ENCODE data around the gene EDIL3.

EDIL3 gene

DNA sequence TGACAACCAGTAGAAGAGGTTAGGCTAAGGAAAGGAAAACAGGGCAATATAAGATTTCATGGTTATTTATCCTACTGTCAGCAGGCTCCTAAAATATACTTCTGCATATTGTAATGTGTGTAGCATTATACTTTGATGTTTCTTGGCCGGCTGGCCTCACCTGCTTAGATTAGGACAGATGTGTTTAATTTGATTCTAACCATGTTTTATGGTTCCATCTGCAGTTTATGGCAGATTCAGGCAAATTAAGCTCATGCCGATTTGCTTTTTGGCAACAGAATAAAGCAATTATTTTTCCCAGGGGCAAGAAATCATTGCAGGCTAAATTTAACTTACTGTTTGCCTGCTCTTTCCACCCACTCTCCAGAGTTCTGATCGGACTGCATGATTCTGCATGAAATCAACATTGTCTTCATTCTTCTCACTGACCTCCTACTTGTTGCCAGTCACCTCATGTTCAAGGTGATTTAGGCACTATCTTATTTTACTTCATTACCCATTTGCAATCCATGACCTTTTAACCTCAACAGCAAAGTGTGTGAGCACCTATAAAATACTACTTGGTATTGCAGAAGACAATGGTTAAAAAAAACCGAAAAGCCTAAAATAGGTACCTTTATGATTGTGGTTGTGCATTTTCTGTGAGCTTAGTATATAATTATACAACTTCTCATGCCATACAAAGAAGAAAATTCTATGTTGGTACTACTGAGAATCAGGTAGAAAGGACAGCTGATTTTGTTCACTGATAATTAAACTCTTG, 125.2 kb downstream of the EDIL3 start:
- DNase-seq (ENCODE audit: low spot score), result no peak

DNA sequence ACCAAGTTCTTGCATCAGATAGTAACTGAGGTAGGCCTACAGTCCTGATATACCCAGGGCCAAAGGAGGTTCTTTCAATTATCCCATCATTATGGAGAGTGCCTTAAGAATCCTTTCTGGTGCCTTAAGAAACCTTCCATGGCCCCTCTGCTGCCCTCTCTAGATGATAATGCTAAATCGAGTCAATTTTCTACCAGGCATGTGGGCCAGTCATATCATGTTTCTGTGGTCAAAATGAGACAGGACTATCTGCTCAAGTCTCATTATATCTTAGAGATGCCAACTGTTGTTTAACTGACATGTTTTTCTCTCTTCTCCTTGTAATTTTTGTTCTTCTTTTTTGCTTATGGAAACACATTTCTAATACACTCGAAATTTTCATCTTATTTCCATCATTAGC, 127.6 kb downstream of the EDIL3 start:
- no peak for DNase-seq (ENCODE audit: low spot score)

DNA sequence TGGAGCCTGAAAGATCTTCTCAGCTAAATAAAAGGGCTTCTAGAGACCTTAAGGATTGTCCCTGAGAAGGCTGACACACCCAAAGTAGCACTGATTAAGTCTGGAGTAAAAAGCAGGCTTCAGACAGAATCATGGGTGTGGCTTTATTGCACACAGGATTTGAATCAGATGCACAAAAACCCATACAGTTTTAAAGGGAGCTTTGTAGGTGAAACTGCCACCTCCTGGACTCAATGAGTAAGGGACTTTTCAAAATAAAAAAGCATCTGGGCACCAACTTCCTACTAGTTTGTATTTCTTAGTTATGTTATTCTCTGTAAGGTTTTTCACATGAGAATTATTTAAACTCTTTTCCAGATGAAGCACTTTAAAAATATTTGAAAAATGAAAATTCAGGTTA, 129.4 kb downstream of the EDIL3 start:
- DNase-seq (ENCODE audit: low spot score), result no peak

DNA sequence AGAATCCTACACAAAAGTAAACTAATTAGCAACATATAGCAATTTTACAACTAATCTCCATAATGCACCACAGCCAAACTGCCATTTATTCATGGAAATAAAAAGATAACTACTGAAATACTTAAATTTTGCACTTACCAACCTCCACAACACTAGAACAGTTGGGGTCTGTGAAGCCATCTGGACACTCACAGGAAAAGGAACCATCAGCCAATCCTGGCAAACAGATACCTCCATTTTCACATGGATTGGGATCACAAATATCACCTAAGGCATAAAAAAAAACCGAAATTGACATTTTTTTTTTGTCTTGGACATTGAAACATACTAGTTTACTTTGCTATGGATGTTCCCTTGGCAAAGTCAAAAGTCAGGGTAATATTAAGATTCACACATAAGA, 130.7 kb downstream of the EDIL3 start:
- DNase-seq (ENCODE audit: low spot score), result no peak

DNA sequence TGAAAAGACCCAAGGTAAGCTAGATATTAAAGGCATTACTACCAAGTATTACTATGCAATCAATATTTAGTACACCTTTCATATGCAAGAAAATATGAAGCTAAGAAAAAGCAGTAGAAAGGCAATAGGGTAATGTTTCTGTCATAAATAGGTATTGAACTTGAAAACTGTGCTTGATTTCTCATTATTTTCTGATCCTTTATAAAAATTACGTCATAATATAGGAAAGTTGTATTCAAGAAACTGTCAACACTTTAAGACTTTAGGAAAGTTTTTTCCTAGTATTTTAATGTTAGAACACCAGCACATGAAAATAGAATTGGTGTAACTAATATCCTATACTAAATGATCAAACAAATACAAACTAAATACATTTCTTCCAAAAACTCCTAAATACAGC, 133.2 kb downstream of the EDIL3 start:
- DNase-seq (ENCODE audit: low spot score), result no peak

DNA sequence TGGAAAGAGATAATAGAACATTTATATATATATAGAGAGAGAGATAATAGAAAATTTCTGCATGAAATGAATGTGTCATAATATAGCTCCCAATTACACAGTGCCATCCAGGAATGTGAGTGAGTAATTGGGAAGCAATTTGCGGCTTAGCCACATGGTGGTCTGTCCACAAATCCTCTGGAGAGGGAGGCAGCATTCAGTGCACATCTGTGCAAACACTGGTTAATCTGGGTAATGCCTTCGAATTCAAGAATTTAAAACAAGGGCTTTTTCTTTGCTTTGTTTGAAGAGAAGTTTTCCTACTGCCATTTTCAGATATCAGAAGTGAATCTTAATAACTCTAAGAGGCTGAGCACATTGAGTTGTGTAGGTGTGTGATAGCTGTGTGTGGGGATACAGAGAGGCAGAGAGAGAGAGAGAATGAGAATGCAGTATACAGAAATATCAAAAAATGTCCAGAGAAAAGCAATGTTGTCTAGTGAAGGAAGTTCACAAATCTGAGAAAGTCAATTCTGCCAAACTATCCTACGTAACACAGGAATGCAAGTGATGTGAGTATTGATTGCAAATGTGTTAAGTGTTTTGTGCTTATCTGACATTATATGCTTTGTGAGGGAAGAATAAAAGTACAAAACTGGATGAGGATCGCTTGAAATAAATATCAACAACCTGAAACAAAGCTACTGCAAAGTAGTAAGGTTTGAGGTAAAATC, 134.6 kb downstream of the EDIL3 start:
- DNase-seq (ENCODE audit: low spot score), result no peak

DNA sequence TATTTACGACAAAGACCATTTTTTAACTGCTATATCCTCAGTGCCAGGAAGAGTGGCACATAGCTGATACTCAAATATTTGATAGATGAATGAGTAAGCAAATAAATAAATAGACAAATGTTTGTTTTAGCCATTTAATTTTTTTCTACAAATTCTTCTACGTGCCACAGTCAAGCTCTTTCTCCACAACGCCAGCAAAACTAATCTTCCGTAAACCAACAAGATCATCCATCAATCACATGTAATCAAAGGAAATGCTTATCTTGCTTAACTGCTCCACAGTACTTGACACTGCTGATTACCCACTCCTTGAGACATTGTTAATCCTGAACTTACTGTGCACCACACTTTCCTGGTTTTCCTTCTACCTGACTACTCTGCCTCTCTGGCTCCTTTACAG, 136.7 kb downstream of the EDIL3 start:
- DNase-seq (ENCODE audit: low spot score), result no peak

DNA sequence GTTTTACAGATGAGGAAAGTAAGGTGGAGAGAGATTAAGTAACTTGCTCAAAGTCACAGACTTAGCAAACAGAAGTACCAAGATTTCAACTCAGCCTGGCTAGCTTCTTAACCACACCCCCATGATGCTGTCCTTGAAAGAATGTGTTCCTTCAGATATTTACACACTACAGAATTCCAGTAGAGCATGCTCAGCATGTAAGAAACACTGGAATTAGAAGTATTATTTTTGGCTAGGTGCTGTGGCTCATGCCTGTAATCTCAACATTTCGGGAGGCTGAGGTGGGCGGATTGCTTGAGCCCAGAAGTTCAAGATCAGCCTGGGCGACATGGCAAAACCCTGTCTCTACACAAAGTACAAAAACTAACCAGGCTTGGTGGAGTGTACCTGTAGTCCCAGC, 142.4 kb downstream of the EDIL3 start:
- DNase-seq (ENCODE audit: low spot score), result no peak

DNA sequence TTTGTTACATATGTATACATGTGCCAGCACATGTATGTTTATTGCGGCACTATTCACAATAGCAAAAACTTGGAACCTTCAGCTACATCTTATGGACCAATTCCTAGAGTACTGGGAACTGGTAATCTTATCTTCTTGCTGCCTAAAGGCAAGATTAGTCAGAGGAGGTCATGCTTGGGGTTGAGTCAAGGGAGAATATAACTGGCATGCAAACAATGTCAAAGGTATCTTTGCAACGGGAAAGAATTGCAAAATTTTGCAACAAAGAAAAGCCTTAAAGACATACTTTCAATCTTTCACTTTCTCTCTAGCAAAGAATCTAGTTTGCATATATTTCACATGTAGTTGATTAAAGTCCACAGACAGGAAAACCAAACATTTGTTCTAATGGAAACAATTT, 145.2 kb downstream of the EDIL3 start:
- DNase-seq (ENCODE audit: low spot score), result no peak

DNA sequence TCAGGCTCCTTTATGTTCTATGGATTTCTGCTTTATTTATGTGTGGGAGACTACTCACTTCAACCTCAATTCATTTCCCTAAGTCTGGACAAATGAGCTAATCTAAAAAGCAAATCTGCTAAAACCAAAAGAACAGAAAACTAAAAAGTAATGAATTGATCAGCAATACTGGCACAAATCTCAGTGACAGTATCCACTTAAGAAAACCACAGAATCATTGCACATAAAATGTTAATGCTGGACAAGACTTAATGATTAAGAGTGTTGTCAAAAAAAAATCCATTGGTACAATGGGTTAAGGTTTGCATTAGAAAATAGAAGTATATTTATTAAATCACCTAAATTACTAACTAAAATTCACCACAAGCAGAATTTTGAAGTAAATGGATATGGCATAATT, 147.6 kb downstream of the EDIL3 start:
- no peak for DNase-seq (ENCODE audit: low spot score)

DNA sequence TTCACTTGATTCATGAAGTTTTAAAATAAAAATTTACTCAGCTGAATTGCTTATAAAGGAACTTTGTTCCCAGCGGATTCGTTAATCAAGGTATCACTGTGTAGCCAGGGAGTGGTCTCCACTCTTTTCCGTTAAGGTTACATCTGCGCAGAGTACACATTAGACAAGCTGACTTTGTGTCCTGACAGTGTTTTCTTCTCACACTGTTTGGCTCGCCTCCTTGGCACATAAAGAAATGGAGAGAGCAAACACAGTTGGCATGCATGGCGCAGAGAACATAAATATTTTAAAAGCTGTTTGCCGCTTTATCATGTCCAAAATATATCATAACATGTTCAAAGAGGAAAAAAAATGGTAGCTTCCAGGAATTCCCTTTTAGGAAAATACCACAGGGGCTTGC, 153.2 kb downstream of the EDIL3 start:
- no peak for DNase-seq (ENCODE audit: low spot score)

DNA sequence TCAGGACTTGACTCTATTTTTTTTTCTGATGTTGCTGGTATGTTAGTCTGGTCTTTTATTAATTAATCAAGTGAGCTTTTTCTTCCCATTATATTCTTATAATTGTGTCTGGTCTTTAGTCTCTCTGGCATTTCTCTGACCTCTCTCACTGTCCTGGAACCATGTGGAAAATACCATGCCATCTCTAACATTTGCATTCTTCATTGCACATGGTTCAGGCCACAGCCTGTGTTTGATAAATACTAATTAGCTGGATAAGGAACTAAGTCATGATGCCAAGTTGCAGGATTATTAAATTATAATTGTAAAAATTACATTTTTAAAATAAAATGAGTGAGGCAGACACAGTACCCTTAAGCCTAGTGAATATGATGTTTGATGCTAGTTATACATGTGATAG, 155.6 kb downstream of the EDIL3 start:
- no peak for DNase-seq (ENCODE audit: low spot score)

DNA sequence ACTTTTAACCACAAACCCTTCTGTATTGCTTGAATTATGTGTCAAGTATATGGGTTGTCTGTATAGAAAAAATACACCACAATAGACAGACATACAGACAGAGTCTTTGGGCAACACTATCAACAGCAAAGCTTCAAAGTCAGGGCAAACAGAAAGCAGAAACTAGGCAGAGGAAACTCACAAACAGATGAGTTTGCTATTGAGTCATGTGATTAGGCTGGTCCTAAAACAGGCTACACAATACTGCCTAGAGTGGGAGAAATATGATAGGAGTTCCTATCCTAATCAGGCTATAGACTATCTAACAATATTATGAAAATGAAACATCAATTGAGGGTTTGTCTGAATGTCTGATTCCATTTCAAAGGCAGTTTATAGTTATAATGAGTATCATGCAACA, 156.4 kb downstream of the EDIL3 start:
- DNase-seq (ENCODE audit: low spot score), result no peak

DNA sequence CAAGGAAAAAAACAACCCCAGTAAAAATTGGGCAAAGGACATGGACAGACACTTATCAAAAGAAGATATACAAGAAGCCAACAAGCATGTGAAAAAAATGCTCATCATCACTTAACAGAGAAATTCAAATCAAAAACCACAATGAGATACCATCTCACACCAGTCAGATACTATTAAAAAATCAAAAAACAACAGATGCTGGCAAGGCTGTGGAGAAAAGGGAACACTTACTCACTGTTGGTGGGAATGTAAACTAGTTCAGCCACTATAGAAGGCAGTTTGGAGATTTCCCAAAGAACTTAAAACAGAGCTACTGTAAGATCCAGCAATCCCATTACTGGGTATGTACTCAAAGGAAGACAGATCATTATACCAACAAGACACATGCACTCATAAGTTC, 157.4 kb downstream of the EDIL3 start:
- DNase-seq (ENCODE audit: low spot score), result no peak

DNA sequence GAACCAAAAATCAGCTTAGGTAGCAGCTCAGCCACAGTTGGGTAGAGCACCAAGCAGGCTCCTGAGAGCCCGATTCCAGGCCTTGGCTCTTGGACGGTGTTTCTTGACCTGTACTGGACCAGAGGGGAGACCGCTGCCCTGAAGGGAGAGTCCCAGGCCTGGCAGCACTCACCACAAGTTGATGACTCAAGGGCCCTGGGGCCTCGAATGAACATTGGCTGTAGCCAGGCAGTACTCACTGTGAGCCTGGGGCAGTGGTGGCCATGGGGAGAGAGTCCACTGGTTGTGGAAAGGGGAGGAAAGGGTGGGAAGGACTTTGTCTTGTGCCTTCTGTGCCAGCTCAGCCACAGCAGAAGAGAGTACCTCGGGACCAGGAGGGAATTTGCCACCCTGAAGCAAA, 166.1 kb downstream of the EDIL3 start:
- no peak for DNase-seq (ENCODE audit: low spot score)

DNA sequence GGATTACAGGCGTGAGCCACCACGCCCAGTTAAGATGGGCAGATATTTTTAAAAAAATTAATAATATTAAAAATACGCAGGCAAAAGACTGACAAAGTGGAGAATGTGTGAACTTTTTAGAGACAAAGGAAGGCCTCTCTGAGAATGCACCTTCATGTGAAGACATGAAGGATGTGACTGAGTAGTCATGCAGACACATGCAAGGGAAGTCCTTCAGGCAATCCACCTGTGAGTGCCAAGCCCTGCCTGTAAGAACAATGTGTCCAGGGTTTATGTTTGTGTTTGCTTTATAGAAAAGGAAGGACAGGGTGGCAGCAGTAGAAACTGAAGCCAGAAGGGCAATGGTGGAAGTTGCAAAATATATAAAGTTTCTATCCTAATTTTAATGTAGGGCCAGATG, 169.2 kb downstream of the EDIL3 start:
- DNase-seq (ENCODE audit: low spot score), result no peak

DNA sequence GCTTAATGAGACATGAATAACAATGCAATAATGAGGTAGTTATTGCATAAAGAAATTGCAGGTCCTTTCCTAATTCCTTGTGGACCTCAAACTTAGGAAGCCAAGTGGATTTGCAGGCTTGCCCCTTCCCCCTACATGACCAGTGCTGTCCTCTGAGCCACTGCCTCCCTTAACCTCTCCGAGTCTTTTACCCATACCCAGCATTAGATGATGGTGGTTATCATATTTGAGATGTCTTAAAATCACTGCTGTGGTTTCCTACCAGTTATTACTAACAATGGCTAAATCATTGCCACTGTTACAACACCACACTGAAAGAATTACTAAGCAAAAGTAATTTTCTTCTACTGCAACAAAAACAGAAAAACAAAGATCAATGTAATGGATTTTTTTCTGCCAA, 170.8 kb downstream of the EDIL3 start:
- no peak for DNase-seq (ENCODE audit: low spot score)

DNA sequence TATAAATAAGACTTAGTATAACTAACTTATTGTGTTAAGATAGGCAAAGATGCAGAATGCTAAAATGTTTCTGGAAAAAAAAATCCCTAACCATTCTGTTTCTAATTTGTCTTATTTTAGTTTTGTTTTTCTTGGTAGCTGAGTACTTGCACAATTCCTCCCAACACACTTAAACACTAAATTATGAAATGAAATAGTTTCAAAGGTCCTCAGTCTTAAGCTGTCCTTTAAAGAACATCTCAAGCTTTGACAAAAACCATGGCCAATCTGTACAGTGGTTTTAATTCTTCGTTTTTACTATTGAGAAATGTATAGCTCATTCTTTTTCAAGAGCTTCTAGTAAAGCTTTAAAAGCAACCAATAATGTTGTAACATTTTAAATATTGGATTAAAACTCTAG, 171.5 kb downstream of the EDIL3 start:
- no peak for DNase-seq (ENCODE audit: low spot score)

DNA sequence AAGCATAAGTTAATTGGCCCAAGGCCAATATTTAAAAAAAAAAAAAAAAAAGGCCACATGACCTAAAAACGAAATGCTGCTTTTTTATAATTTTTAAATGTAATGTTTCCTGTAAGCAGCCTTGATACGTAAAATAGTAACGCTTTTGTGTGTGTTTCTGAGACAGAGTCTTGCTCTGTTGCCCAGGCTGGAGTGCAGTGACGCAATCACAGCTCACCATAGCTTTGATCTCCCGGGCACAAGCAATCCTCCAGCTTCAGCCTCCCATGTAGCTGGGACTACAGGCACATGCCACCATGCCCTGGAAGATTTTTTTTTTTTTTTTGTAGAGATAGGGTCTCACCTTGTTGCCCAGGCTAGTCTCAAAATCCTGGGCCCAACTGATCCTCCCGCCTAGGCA, 179.9 kb downstream of the EDIL3 start:
- DNase-seq (ENCODE audit: low spot score), result no peak

DNA sequence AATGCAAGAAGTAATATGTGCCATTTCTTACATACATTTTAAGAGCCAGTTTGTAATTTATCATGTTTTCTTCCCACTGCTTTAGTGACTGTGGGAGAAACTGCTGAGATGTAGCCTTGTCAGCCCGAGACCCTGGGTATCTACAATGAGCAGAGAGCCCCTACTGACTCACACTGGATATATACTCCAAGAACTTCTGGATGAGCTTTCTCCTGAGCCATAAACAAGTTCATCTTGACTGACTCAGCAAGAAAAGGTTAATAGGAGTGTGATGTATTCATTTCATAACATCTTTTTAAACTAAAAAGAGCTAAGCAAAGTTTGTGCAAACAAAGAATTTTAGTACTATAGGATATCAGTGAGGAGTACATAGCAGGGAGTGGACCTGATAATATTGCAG, 182.5 kb downstream of the EDIL3 start:
- no peak for DNase-seq (ENCODE audit: low spot score)

DNA sequence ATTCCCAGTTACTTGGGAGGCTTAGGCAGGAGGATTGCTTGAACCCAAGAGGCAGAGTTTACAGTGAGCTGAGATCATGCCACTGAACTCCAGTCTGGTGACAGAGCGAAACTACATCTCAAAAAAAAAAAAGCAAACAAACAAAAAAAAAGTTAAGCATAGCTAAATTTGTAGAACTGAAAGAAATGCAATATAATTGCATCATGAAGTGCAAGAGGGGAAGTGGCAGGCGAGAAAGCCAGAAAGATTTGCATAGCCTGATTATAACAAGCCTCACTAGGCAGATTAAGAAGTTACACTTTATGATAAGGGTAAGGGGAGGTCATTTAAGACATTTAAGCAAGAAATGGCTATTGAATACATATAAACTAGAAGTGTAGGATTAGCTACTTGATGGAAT, 187.1 kb downstream of the EDIL3 start:
- no peak for DNase-seq (ENCODE audit: low spot score)

DNA sequence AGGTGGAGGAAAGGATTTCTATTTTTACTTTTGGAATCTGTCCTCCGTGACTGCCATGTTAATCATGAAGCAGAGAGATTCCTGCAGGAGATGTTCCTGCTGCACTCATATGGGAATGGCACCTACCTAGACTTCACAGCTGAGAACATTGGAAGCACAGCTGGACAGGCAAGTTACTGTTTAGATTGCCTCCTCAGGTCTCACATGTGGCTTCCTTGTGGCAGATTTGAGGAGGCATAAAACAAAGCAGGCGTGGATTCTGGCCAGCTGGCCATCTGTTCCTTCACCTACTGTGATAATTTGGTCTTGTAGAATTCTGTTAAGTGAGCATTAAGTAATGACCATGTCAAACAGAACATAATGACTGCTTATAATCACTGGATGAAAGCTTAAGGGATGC, 193.4 kb downstream of the EDIL3 start:
- no peak for DNase-seq (ENCODE audit: low spot score)

DNA sequence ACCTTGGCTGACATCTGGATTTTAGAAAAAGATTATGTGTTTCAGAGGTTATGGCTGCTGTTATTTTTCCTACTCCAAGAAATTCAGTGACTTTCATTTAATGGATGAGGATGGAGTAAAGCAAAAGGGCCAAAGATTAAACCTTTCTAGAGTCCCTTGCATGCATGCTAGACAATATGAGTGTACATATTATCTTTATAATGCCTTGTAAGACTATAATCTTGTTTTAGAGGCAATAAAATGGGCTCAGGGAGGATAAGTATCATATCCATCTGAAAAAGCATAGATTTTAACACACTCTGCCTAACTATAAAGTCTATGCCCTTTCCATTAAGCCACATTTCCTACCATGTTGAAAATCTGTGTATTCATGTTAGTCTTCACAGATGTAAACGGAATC, 199.8 kb downstream of the EDIL3 start:
- no peak for DNase-seq (ENCODE audit: low spot score)

DNA sequence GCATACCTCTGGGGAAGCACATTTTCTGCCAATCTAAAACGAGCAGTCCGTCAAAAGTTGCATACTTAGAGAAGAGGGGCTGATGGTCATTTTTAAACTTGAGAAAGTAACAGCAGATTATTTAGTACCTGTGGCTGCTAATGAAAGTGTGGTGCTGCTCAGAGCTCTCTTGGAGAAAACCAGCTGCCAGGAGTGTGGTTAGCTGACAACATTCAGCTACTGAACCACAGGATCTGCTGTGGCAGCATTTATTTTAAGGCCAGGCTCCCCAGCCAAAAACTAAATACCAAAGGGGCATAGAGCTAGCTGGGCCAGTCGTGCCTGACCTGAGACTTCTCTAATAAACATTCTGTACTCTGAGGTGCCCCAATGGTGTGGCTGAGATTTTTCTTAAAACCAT, 203.6 kb downstream of the EDIL3 start:
- no peak for DNase-seq (ENCODE audit: low spot score)

All from activated CD4-positive, alpha-beta T cell treated with anti-CD3 and anti-CD28 coated beads, Interleukin-2, Interleukin-4, amounts not matched to agents 100 ng/mL and 50 ng/mL, durations not matched to agents 16 hours and 8 hours (primary cell).